PFSK-1 (cell line): ENCODE results near the gene ZNF215.

Source experiments
- POLR2AphosphoS5 ChIP-seq: IDR thresholded peaks from 2 replicates; pipeline ENCODE4 v1.6.1; 2012; ENCODE audit warnings: low read depth, mild to moderate bottlenecking, control low read depth, low read length, moderate library complexity
- SIN3A ChIP-seq: IDR thresholded peaks from 2 replicates; pipeline ENCODE4 v1.6.1; 2012; ENCODE audit warnings: mild to moderate bottlenecking, low read length, moderate library complexity, borderline replicate concordance; ENCODE audit not compliant: insufficient read depth
- TAF1 ChIP-seq: IDR thresholded peaks from 2 replicates; pipeline ENCODE4 v1.6.1; 2012; ENCODE audit warnings: low read length, control low read depth, borderline replicate concordance; ENCODE audit not compliant: insufficient read depth
- TF ChIP-seq, protein P1 (sequence below), 2 experiments: IDR thresholded peaks; 2 replicates each; pipeline versions ENCODE4 v1.6.1 to v1.8.0; 2011 to 2012; ENCODE audit warnings: low read depth in 2 of 2, low read length in 2 of 2, control low read depth in 1 of 2, inconsistent platforms in 1 of 2, mild to moderate bottlenecking in 1 of 2, moderate library complexity in 1 of 2; ENCODE audit not compliant: insufficient read depth in 1 of 2

DNA sequence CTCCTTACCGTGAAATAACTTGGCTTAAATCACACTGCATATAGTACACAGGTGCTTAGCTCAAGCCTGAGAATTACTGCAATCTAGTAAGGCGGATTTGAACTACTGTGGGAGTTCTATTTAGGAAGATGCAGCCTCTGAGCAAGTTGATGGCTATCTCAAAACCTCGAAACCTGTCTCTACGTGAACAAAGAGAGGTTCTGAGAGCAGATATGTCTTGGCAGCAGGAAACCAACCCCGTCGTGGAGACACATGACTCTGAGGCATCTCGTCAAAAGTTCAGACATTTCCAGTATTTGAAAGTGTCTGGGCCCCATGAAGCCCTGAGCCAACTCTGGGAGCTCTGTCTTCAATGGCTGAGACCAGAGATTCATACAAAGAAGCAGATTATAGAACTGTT lies 5.9 kb downstream of the ZNF215 start:
- TF ChIP-seq POLR2AphosphoS5 (no peak), TAF1 (no peak), SIN3A (no peak)
- TF ChIP-seq, protein P1, sequence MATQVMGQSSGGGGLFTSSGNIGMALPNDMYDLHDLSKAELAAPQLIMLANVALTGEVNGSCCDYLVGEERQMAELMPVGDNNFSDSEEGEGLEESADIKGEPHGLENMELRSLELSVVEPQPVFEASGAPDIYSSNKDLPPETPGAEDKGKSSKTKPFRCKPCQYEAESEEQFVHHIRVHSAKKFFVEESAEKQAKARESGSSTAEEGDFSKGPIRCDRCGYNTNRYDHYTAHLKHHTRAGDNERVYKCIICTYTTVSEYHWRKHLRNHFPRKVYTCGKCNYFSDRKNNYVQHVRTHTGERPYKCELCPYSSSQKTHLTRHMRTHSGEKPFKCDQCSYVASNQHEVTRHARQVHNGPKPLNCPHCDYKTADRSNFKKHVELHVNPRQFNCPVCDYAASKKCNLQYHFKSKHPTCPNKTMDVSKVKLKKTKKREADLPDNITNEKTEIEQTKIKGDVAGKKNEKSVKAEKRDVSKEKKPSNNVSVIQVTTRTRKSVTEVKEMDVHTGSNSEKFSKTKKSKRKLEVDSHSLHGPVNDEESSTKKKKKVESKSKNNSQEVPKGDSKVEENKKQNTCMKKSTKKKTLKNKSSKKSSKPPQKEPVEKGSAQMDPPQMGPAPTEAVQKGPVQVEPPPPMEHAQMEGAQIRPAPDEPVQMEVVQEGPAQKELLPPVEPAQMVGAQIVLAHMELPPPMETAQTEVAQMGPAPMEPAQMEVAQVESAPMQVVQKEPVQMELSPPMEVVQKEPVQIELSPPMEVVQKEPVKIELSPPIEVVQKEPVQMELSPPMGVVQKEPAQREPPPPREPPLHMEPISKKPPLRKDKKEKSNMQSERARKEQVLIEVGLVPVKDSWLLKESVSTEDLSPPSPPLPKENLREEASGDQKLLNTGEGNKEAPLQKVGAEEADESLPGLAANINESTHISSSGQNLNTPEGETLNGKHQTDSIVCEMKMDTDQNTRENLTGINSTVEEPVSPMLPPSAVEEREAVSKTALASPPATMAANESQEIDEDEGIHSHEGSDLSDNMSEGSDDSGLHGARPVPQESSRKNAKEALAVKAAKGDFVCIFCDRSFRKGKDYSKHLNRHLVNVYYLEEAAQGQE (IDR thresholded peaks at IDR 0.05; ENCODE audit: insufficient read depth in 1 of 2, low read depth in 2 of 2, low read length in 2 of 2): no peak
